GM18502 (cell line): ENCODE measurements around the gene FAM219B.

ENCODE experiments used
- ATAC-seq: cut with Tn5 transposase; IDR thresholded peaks from one replicate; pipeline ENCODE4 v1.9.1; 2021; ENCODE audit warnings: mild to moderate bottlenecking; ENCODE audit not compliant: unreplicated experiment, poor library complexity

FAM219B gene

DNA sequence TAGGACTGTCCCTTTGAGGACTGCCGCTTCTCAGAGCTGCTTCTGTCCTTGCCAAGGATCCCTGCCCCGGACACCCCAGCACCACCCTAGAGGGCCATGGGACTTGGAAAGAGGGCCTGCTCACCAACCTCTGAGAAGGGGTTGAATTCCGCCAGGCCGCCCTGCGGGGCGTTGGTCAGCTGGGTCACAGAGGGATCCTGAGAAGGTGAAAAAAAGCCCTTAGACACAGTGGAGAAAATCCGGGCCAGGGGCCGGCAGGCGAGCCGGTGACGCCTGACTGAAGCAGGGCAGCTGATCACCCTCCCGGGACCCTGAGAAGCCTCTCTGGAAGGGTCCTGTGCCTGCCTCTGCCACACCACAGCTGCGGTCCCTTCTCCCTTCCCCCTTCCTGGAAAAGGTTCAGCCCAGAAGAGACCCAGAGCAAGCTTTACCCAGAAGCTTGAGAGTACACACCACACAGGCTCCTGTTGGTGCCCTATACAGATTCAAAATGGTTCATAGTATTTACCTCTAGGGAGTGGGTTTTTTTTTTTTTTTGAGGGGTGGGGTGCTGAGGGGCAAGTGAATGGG is 52.1 kb downstream of the FAM219B start:
- no peak for ATAC-seq

DNA sequence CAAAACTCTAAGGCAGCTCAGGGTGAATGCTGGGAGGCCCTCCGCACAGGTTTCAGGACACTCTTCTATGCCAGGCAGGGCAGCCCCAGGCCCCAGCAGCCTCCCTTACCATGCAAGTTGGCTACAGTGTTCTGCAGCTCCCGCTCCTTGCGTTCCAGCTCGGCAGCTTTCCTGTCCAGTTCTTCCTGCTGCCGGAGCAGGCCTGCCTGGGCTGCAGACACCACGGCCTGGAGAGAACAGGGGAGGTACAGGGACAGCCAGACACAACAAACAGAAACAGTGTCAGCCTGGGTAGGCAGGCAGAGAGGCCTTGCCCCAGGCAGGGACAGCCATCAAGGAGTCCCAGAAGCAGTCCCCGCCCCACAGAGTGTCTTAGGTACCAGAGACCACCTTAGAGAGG is 54.7 kb downstream of the FAM219B start:
- no peak for ATAC-seq

- no peak for ATAC-seq
Observed at GRCh38 chr15:74850393-74850792, 56.3 kb downstream of the FAM219B start.
